GM21737 (cell line): ENCODE results near the gene FNTB.

Experiments used
- ATAC-seq: cut with Tn5 transposase; IDR thresholded peaks from one replicate; pipeline ENCODE4 v1.9.1; 2021; ENCODE audit warnings: mild to moderate bottlenecking, moderate library complexity; ENCODE audit not compliant: unreplicated experiment

Gene FNTB

GRCh38 chr14:65044596-65044959 is 57.9 kb downstream of the FNTB start:
- no peak for ATAC-seq

GRCh38 chr14:65045006-65045405 is 58.3 kb downstream of the FNTB start:
- ATAC-seq: no peak

- ATAC-seq: no peak
Measured at GRCh38 chr14:65045709-65046108, 59.0 kb downstream of the FNTB start.

DNA sequence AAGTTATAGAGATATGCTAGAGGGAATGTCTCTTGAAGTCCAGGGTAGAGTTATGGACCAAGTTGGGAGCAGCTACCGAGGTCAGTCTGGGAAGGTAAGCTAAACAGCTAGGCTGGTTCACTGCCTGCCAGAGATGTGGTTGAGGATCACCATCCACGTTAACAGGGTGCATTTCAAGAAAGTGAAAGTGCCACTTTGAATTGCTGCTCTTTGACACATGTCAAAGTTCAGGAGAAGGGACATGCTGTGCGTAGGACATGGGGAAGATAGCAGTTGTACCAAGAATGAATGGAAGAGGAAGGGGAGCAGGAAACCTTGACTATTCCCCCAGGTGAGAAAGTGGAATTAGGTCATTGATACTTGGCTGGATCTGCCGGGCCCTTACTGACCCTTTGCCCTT is 66.1 kb downstream of the FNTB start:
- no peak for ATAC-seq

GRCh38 chr14:65053466-65053865 is 66.8 kb downstream of the FNTB start:
- ATAC-seq: no peak

DNA sequence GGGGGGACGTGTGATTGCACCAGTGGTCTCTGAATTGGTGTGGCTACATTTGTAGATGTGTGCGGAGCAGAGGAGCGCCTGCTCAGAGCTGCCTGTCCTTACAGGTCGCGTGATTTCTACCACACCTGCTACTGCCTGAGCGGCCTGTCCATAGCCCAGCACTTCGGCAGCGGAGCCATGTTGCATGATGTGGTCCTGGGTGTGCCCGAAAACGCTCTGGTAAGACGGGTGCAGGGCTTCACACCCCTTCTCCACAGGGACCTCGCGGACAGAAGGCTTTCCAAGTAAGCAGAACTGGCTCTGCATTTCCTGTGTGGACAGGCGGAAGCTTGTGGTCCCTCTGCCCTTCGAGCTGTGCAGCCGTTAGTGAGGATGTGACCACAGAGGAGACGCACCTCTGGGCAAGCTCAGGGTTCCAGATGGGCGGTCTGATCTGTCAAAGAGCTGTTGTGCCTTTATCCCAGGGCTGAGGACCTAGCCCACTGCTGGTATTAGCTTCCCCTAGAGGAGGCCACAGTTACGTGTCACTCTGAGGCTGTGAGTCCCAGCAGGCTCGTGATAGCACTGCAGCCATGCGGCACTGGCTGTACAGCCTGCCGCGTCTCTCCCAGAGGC is 67.9 kb downstream of the FNTB start:
- ATAC-seq: no peak

DNA sequence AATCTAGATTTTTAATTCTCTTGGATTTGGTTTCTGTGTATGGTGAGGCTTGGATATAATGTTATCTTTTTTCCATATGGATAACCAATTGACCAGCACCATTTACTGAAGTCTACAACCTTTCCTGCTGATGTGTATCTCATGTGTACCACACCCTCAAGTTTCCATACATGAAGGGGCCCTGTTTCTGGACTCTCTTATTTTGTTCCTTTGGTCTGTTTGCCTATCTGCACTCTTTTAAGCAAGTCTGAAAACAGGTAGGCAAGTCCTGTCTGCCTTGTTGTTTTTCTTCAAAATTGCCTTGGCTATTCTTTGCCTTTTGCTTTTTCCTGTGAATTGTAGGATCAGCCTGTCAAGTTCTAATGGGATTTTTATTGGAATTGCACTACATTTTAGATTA is 71.0 kb downstream of the FNTB start:
- no peak for ATAC-seq

DNA sequence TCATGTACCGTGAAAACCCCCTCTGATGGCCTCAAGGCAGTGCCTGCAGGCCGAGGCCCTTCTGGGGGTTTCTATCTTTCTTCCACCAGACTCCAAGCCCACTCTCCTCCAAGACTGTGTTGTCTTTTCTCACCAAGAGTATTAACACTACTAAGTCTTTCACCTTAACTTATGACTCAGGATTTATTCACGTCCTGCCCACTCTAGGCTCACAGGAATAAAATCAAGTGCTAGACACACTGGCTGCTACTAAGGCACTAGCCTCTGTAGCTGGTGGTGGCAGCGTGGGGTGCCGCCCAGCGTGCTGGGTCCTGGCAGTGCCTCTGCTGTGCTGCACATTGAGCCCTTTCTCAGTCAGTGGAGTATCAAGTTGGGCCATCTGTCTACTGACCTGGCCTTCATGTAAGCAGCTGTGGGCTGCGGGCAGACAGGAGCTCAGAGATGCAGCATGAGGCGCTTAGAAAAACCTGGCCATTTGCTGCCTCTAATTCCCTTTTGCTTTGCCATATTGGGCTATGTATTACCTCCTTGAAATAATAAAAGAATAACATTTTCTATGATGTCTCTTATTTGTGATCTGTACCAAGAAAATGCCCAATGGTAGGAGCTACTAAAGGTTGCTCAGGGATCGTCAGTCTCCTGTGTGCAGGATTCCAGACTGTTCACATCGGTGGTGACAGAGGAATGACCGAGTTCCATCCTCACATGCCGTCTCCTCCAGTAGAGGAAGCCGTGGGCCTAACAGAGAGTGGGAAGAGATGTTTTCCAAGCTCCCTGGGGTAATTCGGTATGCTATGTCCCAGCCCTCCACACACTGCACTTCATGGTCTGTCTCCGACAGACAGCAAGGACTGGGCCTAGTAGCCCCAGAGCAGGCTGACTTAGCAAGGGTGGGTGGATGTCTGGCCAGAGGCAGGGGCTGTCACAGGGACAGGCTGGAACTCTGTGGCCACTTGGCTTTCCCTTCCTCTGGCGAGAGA is 75.7 kb downstream of the FNTB start:
- ATAC-seq: no peak

- no peak for ATAC-seq
Measured at GRCh38 chr14:65065719-65066118, 79.0 kb downstream of the FNTB start.

GRCh38 chr14:65069874-65070413 is 83.2 kb downstream of the FNTB start:
- no peak for ATAC-seq

DNA sequence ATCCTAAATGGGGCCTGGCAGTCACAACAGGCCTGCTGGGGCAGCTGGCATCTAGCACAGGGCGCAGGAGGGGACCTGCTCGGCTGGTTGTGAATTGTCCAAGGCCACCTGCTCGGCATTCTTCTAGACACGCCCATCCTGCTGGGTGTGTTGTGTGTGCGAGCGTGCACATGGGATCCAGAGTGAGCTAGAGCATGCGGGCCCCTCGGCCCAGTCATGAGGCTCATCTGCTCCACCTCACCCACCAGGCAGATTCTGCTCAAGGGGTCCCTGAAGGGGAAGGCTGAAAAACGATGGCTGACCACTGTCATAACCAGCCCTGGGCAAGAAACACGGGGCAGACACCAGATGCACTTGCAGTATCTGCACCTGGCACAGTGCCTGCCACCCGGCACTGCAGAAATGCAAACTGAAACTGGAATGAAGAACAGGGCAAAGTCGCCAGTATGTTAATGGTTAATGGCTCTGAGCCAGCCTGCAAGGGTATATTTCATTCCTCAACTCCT is 83.8 kb downstream of the FNTB start:
- ATAC-seq: no peak

DNA sequence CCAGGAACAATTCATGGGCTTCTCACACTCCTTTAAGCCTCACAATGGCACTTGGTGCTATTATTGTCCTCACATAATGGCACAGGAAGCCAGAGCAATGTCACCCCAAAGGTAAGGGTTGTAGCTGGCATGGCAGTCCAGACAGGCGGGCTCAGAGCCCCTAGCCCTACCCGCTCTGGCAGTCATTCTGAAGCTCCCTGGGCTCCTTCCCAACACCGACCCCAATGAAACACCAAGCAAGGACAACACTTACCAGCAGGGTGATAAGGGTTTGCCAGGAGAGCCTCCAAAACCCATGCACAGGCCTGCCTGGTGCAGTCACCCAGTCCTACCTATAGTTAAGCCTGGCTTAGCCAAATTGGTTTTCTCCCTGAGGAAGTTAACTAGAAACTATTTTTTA is 84.8 kb downstream of the FNTB start:
- no peak for ATAC-seq

GRCh38 chr14:65072256-65072655 is 85.6 kb downstream of the FNTB start:
- no peak for ATAC-seq

DNA sequence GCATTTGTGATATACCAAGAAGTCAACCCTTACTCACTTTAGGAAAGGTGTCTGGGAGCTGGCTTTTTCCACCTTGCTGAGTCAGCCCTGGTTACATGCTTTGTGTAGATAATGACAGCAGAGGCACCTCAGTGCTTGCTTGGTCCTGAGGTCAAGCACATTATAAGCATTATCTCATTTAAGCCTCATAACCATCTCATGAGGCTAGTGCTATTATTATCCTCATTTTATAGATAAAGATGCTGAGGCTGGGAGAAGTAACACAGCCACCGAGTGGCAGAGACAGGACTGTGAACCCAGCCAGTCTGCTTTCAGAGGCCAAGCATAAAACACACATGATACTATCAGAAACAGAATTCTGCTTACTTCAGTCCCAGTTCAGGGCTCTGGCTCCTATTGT is 86.2 kb downstream of the FNTB start:
- no peak for ATAC-seq

GRCh38 chr14:65073605-65074201 is 87.0 kb downstream of the FNTB start:
- ATAC-seq: no peak

DNA sequence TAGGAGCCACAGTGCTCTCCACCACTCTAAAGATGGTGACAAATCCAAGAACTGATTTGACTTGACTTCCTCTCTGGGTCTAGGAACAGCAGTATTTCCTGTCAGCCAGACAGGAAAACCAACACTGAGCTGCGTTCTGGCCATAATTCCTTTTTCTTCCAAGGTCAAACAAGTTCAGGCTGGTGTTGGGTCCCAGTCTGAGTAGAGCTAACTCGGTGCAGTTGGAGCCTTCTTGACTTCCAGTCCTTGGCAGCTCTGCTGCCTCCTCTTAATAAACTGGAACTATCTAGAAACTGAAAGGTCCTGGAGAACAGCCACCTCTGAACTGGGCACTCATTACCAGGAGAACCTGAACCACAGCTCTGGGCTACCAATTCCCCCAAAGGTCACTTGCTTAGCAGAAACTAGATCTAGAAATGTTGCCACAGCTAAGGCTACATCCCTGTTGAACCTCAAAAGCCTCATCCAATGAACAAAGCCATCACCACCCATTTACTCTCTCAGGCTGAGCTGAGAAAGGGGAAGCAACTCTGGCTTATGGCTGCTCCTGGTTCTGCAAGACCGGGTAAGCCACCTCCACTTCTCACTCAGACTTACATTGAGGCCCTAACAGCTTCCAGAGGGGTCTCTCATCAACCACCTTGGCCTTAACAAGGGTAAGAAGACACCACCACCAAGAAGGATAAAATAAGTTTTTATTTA is 87.9 kb downstream of the FNTB start:
- ATAC-seq: no peak

GRCh38 chr14:65075628-65076325 is 89.1 kb downstream of the FNTB start:
- ATAC-seq: no peak

- no peak for ATAC-seq
Measured at GRCh38 chr14:65077318-65077717, 90.6 kb downstream of the FNTB start.

DNA sequence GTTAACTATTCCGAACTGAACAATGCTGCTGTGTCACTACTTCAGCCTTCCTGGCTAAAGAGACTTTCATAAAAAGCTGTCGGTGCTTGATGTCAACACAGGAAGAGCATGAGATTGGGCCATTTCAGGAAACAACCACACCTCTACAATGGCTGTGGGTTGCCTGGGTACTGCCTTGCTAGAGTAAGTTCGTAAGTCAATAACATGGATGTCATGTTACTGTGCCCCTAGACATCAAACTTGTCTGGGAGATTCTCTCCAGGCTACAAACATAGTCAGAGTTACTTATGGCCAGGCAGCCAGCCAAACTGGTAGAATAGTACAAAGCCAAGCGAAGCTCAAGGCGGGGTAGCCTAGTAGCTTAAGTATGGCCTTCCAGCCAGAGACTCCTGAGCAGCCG is 92.5 kb downstream of the FNTB start:
- no peak for ATAC-seq

DNA sequence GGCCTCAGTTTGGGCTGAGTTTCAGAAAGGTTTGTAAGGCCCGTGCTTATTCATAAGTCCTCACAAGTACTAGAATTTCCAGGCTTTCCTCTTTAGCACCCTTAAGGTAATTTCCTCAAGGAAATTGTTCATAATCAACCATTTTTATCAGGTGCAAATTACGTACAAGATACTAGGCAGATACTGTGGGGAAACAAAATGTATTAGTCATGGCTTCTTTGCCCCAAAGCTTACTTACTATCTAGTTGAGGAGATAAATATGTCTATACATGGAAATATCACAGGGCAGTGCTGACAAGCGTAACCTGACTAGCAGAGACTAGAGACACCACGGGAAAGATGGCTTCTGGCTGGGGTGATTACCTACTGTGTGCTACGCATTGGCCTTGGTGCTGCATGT is 93.1 kb downstream of the FNTB start:
- ATAC-seq: no peak
